Esophagus muscularis mucosa (tissue), 4 donors: ENCODE measurements around the gene SCAMP3. TPM values are rescaled to one million over a fixed set of nuclear protein-coding genes. Genes with fewer than 3 reads are reported as not detected.

ENCODE experiments used
- DNase-seq: peaks from one replicate; pipeline ENCODE4 v3.0.0-alpha.2; 2017; ENCODE audit errors: extremely low spot score
- H3K27ac ChIP-seq, 4 donors: fragments of 200-600 bp; sonication (generic); replicated peaks in 1 of 4; 1 replicate in 3 of 4; 2 replicates in 1 of 4; pipeline ENCODE4 v1.5.1; 2016 to 2019; ENCODE audit warnings: mild to moderate bottlenecking in 1 of 4
- H3K27me3 ChIP-seq, 4 donors: fragments of 200-600 bp; sonication (generic); one replicate each; pipeline versions ENCODE4 v1.5.1 to v1.6.0; 2016 to 2019
- H3K36me3 ChIP-seq, 4 donors: fragments of 200-600 bp; sonication (generic); one replicate each; pipeline ENCODE4 v1.5.1; 2016 to 2019
- H3K4me1 ChIP-seq, 4 donors: fragments of 200-600 bp; sonication (generic); one replicate each; pipeline ENCODE4 v1.5.1; 2016 to 2019
- H3K4me3 ChIP-seq, 4 donors: fragments of 200-600 bp; sonication (generic); 1 replicate in 2 of 4; 2 replicates in 2 of 4; pipeline ENCODE4 v1.5.1; 2016 to 2019; ENCODE audit warnings: mild to moderate bottlenecking in 4 of 4, moderate library complexity in 1 of 4
- H3K9me3 ChIP-seq, 4 donors: fragments of 200-600 bp; sonication (generic); 1 replicate in 3 of 4; 2 replicates in 1 of 4; pipeline ENCODE4 v1.5.1; 2016 to 2019
- EP300 ChIP-seq: sonication (generic); formaldehyde crosslinking; IDR thresholded peaks from one replicate; pipeline ENCODE4 v1.6.1; 2017; ENCODE audit warnings: antibody characterized with exemption
- POLR2A ChIP-seq: fragments of 450-650 bp; IDR thresholded peaks from one replicate; pipeline ENCODE4 v1.6.1; 2017; ENCODE audit warnings: antibody characterized with exemption, moderate library complexity, mild to moderate bottlenecking, low read depth
- POLR2AphosphoS5 ChIP-seq, 2 donors: sonication (generic); formaldehyde crosslinking; IDR thresholded peaks; one replicate each; pipeline ENCODE4 v1.6.1; 2017; ENCODE audit warnings: antibody characterized with exemption in 2 of 2
- WGBS: methylation state at CpG from one replicate; pipeline ENCODE4 v1.1.5; 2018; 5-methylcytosine and 5-hydroxymethylcytosine counted together
- intact Hi-C: fragments of 100-400 bp; cut with DNase I; formaldehyde crosslinking; loops from one replicate; pipeline ENCODE4 v1.15.1; 2023
- total RNA-seq, 4 donors: library from RNA; depleted of rRNA; stranded (reverse); fragments of >200 nt; gene quantifications; one replicate each; pipeline versions ENCODE4 v1.1.0 to v1.2.1, GENCODE V29; 2016
- TF ChIP-seq, protein P1 (sequence below), 3 experiments: fragments of 200-600 bp in 2 of 3; fragments of 450-650 bp in 1 of 3; sonication (generic) in 2 of 3; IDR thresholded peaks; one replicate each; pipeline ENCODE4 v1.5.1; 2017 to 2019; ENCODE audit warnings: antibody characterized with exemption in 3 of 3, mild to moderate bottlenecking in 2 of 3, moderate library complexity in 1 of 3

The SCAMP3 gene
- 10 to 100 TPM; 33.6 to 56.0 (median 43.5) TPM for total RNA-seq

DNA sequence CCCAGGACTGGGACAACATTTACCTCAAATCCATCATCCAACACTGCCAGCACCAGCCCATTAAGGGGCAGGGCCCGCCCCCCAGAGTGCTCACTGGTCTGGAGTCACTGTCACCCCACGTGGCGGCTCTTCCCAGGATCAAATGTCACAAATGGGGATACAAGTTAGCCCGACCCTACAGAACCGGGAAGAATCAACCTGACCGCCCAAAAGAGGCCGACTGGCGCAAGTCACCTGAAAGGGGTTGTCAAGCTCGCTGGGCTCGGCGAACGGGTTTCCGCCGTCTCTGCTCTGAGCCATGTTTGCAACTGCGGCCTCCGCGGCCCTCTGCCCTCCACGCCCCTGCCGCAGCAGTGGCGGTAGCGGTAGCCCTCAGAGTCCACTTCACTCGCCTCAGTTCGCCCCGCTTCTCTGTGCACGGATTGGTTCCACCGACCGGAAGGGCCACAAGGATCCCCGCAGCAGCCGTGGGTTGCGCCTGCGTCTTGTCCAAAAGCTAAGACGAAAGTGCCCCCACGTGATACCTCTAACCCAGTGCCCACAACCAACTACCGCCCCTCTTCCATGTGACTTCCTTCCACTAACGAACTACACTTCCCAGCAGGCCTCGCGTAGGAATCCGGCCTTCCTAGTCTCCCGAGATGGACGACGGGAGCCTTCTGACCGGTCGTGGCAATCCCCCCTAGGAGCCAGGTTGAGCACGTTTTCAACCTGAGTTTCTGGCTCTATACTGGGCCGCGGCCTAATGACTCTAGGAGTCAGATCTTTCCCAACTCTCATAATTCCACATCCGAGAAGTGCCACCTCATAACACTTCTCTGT is at the start of gene SCAMP3:
Gene SCAMP3, minus strand, starts transcription at position 509 of the 822 bp plus-strand sequence. Its CDS starts 209 bp downstream, at position 300.
- no peaks in the 10 kb centered on the region for H3K9me3 ChIP-seq
- DNase-seq: peak; percentile 99
- H3K4me1 ChIP-seq: peaks cover 16 to 27% (median 24%) of the 10 kb centered on the region in 4 donors
- peak within 1 kb of the TSS; percentile 81 to 89 (median 85) for H3K27ac ChIP-seq
- no peaks in the 10 kb centered on the region for H3K27me3 ChIP-seq
- H3K4me3 ChIP-seq: peak within 1 kb of the TSS; percentile 74 to 90 (median 76)
- peaks cover 39 to 78% (median 71%) of the 10 kb centered on the region in 4 donors for H3K36me3 ChIP-seq
- WGBS: 1% methylated on average over 23 of the region's 47 CpGs
- TF ChIP-seq POLR2AphosphoS5 (IDR thresholded peaks at IDR 0.05): peak; percentile 91 to 96
- peak; percentile 28 for TF ChIP-seq POLR2A
- no peak for TF ChIP-seq EP300
- TF ChIP-seq, protein P1, sequence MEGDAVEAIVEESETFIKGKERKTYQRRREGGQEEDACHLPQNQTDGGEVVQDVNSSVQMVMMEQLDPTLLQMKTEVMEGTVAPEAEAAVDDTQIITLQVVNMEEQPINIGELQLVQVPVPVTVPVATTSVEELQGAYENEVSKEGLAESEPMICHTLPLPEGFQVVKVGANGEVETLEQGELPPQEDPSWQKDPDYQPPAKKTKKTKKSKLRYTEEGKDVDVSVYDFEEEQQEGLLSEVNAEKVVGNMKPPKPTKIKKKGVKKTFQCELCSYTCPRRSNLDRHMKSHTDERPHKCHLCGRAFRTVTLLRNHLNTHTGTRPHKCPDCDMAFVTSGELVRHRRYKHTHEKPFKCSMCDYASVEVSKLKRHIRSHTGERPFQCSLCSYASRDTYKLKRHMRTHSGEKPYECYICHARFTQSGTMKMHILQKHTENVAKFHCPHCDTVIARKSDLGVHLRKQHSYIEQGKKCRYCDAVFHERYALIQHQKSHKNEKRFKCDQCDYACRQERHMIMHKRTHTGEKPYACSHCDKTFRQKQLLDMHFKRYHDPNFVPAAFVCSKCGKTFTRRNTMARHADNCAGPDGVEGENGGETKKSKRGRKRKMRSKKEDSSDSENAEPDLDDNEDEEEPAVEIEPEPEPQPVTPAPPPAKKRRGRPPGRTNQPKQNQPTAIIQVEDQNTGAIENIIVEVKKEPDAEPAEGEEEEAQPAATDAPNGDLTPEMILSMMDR (IDR thresholded peaks at IDR 0.05): peak in 1 of 3 experiments; percentile 26
- intact Hi-C loops: no loop called here

DNA sequence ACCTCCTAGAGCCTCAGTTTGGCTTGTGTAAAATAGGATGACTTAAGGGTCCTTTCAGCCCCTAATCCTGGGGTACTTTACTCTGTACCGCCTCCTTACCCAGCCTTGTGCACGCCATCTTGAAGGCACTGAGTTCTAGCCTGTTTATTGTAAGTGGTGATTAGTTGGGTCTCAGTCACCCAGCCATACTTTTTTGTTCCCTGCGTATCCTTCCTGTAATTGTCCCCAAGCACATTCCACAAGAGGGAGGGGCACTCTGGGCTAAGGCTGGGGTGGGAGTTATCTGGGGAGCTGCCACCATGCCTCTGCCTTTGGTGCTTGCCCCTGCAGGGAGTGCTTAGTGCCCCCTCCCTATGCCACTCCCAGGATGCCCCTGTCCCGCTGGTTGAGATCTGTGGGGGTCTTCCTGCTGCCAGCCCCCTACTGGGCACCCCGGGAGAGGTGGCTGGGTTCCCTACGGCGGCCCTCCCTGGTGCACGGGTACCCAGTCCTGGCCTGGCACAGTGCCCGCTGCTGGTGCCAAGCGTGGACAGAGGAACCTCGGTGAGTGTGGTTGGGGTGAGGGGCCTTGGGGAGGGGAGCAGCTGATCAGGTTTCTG is 47.4 kb upstream of the SCAMP3 start:
- intact Hi-C loops: no loop called here
- Histone ChIP-seq H3K4me3 (peak overlapping the region; percentile 66 to 97 (median 70)), H3K27ac (peak overlapping the region; percentile 79 to 90 (median 86)), H3K27me3 (no peaks in the 10 kb centered on the region), H3K4me1 (peaks cover 16 to 33% (median 29%) of the 10 kb centered on the region in 4 donors), H3K36me3 (peaks cover 4 to 42% (median 31%) of the 10 kb centered on the region in 4 donors), H3K9me3 (no peaks in the 10 kb centered on the region)
- DNase-seq: no peak
- peak in 1 of 2 donors; percentile 11 for TF ChIP-seq POLR2AphosphoS5 (IDR thresholded peaks at IDR 0.05)
- no peak for TF ChIP-seq EP300
- 5% methylated on average over 3 of the region's 11 CpGs for WGBS

DNA sequence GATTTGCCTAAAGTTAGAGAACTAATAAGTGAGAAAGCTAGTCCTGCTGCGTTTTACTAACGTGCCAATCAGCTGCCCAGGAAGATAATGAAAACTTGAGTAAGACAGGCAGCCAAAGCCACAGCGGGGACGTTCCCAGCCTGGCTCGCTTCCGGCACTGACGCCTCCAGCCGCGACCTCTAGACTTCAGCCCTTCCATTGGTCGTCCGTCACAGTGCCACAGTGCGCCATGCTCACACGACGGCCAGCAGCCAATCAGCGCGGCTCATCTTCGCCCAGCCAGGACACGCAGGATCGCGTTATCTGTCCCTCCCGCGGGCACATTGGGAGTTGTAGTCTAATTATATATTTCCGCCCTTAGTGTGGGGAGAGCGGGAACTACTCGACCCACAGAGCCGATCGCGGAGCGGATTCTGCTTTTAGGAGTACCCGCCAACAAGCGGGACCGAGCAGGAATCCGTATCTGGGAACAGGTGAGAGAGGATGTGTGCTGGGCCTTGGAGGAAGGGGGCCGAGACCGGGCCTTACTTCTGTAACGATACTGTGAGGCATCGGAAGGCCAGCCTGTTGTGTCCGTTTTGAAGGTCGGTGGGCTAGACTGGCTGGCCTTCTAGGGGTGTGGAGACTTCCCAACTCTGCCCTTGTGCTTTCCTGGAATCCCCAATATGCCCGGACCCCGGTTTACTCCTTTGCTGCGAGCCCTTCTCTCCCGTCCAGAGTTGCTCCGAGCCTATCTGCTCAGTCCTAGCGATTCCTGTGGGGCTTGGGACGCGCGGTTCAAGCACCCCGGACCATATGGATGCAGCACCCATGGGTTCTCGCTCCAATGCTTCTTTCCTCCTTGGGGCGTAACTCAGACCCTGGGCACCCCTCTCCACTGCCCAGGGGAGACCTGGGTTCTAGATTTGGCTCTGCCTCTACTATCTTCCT is 46.6 kb upstream of the SCAMP3 start, which contains the start of gene FDPS:
Gene FDPS, plus strand, starts transcription at position 374 of the 930 bp plus-strand sequence. CDS start 924 bp downstream, outside the sequence.
- H3K4me3 ChIP-seq: peak within 1 kb of the TSS; percentile 66 to 97 (median 70)
- H3K27me3 ChIP-seq: no peaks in the 10 kb centered on the region
- DNase-seq: peak; percentile 100
- intact Hi-C loops: no loop called here
- TF ChIP-seq, protein P1 (IDR thresholded peaks at IDR 0.05): peak in 2 of 3 experiments; percentile 24 to 32
- TF ChIP-seq POLR2AphosphoS5 (IDR thresholded peaks at IDR 0.05) (peak; percentile 95), EP300 (no peak)
- under 1% methylated on average over 41 of the region's 51 CpGs for WGBS
- peaks cover 4 to 35% (median 24%) of the 10 kb centered on the region in 4 donors for H3K36me3 ChIP-seq
- H3K9me3 ChIP-seq: no peaks in the 10 kb centered on the region
- peak within 1 kb of the TSS; percentile 79 to 90 (median 86) for H3K27ac ChIP-seq
- peaks cover 16 to 33% (median 29%) of the 10 kb centered on the region in 4 donors for H3K4me1 ChIP-seq

DNA sequence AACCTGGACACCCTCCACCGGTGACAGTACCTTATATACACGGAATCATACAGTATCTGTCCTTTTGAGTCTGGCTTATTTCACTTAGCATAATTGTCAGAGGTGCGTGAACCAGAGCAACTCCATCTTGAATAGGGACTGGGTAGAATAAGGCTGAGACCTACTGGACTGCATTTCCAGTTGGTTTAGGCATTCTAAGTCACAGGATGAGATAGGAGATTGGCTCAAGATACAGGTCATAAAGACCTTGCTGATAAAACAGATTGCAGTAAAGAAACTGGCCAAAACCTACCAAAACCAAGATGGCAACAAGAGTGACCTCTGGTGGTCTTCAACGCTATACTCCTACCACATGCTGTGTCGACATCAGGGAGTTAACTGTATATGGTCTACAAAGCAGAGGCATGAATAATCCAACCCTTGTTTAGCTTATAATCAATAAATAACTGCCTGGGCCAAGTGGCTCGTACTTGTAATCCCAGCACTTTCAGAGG is 45.1 kb upstream of the SCAMP3 start:
- no peak for TF ChIP-seq POLR2A
- TF ChIP-seq, protein P1 (IDR thresholded peaks at IDR 0.05): peak in 2 of 3 experiments; percentile 32 to 37
- intact Hi-C loops: no loop called here
- Histone ChIP-seq H3K4me1 (peaks cover 16 to 33% (median 29%) of the 10 kb centered on the region in 4 donors), H3K27ac (peak overlapping the region in 2 of 4 donors; percentile 79 to 83), H3K27me3 (no peaks in the 10 kb centered on the region), H3K4me3 (no peak overlapping the region), H3K9me3 (no peaks in the 10 kb centered on the region), H3K36me3 (peaks cover 3 to 22% (median 11%) of the 10 kb centered on the region in 4 donors)
- DNase-seq: no peak
- 51% methylated on average over 6 of the region's 6 CpGs for WGBS
